Body of pancreas (tissue), 4 donors: ENCODE data around the gene USH2A. TPM values are rescaled to one million over a fixed set of nuclear protein-coding genes. Genes with fewer than 3 reads are reported as not detected.

Source experiments
- ATAC-seq: fragments of 150-250 bp; one replicate; pipeline ENCODE4 v1.9.1; 2016
- DNase-seq, 4 donors: peaks; one replicate each; pipeline ENCODE4 v3.0.0-alpha.2; 2019
- H3K27ac ChIP-seq, 4 donors: fragments of 200-600 bp; sonication (generic); 1 replicate in 3 of 4; 2 replicates in 1 of 4; pipeline versions ENCODE4 v1.5.1 to v1.6.1; 2016 to 2019; ENCODE audit warnings: mild to moderate bottlenecking in 1 of 4, mixed read lengths in 1 of 4, moderate library complexity in 1 of 4
- H3K27me3 ChIP-seq, 2 donors: fragments of 200-600 bp; sonication (generic); one replicate each; pipeline ENCODE4 v1.6.0; 2016; ENCODE audit warnings: mild to moderate bottlenecking in 1 of 2
- H3K36me3 ChIP-seq, 2 donors: fragments of 200-600 bp; sonication (generic); replicated peaks in 1 of 2; 2 replicates each; pipeline ENCODE4 v1.5.1; 2016; ENCODE audit warnings: low read depth in 2 of 2; ENCODE audit not compliant: insufficient read depth in 1 of 2
- H3K4me1 ChIP-seq: fragments of 200-600 bp; sonication (generic); one replicate; pipeline ENCODE4 v1.6.0; 2016
- H3K4me3 ChIP-seq, 2 donors: fragments of 200-600 bp; sonication (generic); 1 replicate in 1 of 2; 2 replicates in 1 of 2; pipeline ENCODE4 v1.5.1; 2016 to 2019
- H3K9me3 ChIP-seq, 3 donors: fragments of 200-600 bp; sonication (generic); 1 replicate in 2 of 3; 2 replicates in 1 of 3; pipeline ENCODE4 v1.5.1; 2016
- POLR2A ChIP-seq, 3 donors: fragments of 450-650 bp; IDR thresholded peaks; one replicate each; pipeline ENCODE4 v1.6.1; 2016; ENCODE audit warnings: antibody characterized with exemption in 3 of 3, mild to moderate bottlenecking in 2 of 3
- WGBS, 2 donors: methylation state at CpG; one replicate each; pipeline ENCODE4 v1.1.5; 2017; 5-methylcytosine and 5-hydroxymethylcytosine counted together
- intact Hi-C: fragments of 100-400 bp; cut with DNase I; formaldehyde crosslinking; loops from one replicate; pipeline ENCODE4 v1.15.1; 2023
- total RNA-seq, 2 donors: library from RNA; depleted of rRNA; stranded (reverse); fragments of >200 nt; gene quantifications; one replicate each; pipeline ENCODE4 v1.1.0, GENCODE V29; 2016
- TF ChIP-seq, protein P1 (sequence below), 7 experiments: fragments of 450-650 bp in 4 of 7; fragments of 200-600 bp in 3 of 7; sonication (generic) in 3 of 7; IDR thresholded peaks; one replicate each; pipeline ENCODE4 v1.5.1; 2016 to 2019; ENCODE audit warnings: antibody characterized with exemption in 7 of 7

The USH2A gene
- total RNA-seq, 2 donors from 2014 or later: 0.26 to 0.33 TPM

DNA sequence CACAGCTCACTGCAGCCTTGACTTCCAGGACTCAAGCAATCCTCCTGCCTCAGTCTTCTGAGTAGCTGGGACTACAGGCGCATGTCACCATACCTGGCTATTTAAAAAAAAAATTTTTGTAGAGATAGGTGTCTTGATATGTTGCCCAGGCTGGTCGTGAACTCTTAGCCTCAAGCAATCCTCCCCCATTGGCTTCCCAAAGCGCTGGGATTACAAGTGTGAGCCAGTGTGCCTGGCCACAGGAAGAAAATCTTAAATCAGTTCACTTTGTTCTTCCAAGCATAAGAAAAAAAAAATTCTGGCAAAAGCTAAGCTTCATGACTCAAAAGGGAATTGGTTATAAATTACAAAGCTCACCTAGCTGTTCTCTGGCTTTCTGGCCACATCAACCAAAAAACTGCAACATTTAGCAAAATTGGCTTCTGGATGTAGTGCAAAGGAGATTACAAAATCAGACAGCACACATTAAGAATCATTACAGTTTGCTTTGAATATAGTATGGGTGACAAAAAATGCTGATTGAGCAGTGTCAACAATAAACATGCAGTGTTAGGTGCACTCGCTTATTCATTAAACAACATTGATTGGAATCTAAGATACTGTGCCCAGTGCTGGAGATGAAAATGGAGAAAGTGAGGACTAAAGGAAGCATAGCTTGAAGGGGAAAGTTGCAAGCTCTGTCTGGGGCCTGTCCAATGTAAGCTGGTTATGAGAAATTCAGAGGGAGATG is 779.5 kb downstream of the USH2A start:
- 76 to 86% methylated on average over 4 of the region's 4 CpGs for WGBS, 2 donors
- intact Hi-C loops: no loop called here
- TF ChIP-seq, protein P1, sequence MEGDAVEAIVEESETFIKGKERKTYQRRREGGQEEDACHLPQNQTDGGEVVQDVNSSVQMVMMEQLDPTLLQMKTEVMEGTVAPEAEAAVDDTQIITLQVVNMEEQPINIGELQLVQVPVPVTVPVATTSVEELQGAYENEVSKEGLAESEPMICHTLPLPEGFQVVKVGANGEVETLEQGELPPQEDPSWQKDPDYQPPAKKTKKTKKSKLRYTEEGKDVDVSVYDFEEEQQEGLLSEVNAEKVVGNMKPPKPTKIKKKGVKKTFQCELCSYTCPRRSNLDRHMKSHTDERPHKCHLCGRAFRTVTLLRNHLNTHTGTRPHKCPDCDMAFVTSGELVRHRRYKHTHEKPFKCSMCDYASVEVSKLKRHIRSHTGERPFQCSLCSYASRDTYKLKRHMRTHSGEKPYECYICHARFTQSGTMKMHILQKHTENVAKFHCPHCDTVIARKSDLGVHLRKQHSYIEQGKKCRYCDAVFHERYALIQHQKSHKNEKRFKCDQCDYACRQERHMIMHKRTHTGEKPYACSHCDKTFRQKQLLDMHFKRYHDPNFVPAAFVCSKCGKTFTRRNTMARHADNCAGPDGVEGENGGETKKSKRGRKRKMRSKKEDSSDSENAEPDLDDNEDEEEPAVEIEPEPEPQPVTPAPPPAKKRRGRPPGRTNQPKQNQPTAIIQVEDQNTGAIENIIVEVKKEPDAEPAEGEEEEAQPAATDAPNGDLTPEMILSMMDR (IDR thresholded peaks at IDR 0.05): no peak
- TF ChIP-seq POLR2A (IDR thresholded peaks at IDR 0.05): no peak
- Histone ChIP-seq H3K9me3 (no peaks in the 10 kb centered on the region), H3K27me3 (no peaks in the 10 kb centered on the region), H3K27ac (no peak overlapping the region), H3K4me1 (no peaks in the 10 kb centered on the region), H3K4me3 (no peak overlapping the region), H3K36me3 (no peaks in the 10 kb centered on the region)
- DNase-seq (no peak), ATAC-seq (no peak)

DNA sequence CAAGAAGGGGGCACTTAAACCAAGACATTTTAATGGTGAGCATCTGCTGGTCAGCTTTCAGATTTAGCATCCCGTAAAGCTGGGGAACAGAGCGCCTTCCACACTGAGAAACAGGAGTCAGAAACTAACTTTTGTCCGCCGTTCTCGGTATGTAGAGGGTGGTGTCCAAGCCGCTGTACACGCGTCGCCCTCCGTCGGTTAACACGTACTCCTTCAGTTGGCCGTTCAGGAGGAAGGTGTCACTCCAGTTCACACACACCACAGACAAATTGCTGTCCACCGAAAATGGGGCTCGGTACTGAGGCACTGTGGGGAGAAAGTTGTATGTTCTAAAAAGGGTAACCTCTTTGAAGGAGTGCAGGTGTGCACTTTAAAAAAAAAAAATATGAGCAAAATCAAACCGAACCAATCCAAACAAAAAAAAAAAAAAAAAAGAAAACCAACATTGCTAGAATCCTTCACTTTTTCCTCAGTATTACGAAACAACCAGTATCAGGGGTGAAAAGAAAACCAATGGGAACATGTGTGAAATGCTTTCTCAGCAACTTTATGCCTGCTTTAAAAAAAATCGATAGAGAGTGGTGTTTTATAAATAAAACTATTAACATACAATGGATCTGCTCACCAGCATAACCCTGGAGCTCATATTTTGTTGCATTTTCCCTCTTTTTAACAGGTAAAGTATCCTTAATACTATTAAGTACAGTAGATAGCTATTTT is 782.7 kb downstream of the USH2A start:
- TF ChIP-seq POLR2A (IDR thresholded peaks at IDR 0.05): no peak
- TF ChIP-seq, protein P1 (IDR thresholded peaks at IDR 0.05): no peak
- DNase-seq: no peak
- Histone ChIP-seq H3K4me3 (no peak overlapping the region), H3K27me3 (no peaks in the 10 kb centered on the region), H3K27ac (no peak overlapping the region), H3K36me3 (no peaks in the 10 kb centered on the region), H3K9me3 (no peaks in the 10 kb centered on the region), H3K4me1 (peaks cover 16% of the 10 kb centered on the region)
- intact Hi-C loops: no loop called here
- 87 to 88% methylated on average over 18 of the region's 18 CpGs for WGBS, 2 donors
- no peak for ATAC-seq

DNA sequence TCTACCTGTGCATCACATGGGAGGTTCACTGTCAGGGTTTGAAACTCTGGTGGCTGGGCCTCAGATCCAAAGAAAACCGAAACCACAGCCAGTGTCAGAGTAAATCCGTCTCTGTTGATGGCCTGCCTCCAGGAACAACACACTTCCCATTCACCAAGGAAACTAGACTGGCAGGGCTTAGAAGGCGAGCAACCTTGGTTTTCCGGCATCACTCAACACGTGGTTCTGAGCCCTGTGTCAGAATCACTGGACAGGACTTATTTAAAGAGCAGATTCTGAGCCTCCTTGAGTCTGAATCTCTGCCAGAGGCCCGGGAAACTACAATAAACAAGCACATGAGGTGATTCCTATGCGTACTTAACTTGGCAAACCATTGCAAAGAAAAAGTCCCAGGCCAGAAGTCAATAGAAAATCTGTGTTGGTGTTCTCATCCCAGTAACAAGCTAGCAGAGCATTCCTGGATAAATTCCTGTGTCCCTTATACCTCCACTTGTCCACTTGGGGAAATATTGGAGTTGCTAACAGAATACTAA is 786.1 kb downstream of the USH2A start:
- WGBS, 2 donors: 16 to 17% methylated on average over 7 of the region's 7 CpGs
- no peaks in the 10 kb centered on the region for H3K27me3 ChIP-seq
- ATAC-seq (peak; percentile 83), DNase-seq (peak; percentile 40 to 76 (median 58))
- intact Hi-C loops: no loop called here
- no peaks in the 10 kb centered on the region for H3K36me3 ChIP-seq
- TF ChIP-seq, protein P1 (IDR thresholded peaks at IDR 0.05): no peak
- no peak for TF ChIP-seq POLR2A (IDR thresholded peaks at IDR 0.05)
- H3K4me1 ChIP-seq: peaks cover 16% of the 10 kb centered on the region
- no peaks in the 10 kb centered on the region for H3K9me3 ChIP-seq
- H3K27ac ChIP-seq: peak overlapping the region in 3 of 4 donors; percentile 4 to 71 (median 58)
- no peak overlapping the region for H3K4me3 ChIP-seq

DNA sequence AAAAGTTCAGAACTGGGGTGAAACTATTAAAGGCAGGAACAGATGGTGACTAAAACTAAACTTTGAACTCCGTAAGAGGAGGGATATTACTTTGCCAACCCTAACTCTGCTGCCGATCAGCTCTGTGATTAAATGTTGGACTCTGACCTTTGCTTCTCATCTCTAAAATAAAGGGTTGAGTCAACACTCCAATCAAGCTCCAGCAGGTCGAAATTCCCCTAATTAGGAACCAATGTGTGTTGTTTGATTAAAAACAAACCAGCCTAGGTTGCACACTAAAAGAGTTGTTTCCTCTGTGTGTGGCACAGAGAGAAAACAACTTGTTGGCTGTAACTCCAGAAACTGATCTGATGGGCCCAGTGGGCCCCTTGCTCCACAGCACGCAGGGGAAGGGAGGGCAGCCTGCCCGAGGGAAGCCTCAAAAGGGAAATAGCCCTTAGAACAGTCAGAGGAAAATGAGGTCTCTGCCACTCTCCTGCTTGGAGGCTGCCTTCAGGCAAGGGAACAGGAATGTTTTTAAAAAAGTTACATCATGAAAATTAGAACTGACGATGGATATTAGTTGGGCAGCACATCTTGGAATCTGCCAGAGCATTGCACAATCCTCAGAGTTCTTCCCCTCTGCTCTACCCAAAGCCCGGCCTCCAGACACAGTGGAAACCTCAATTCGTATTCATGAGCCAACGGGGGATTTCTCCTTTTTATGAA is 786.8 kb downstream of the USH2A start:
- Histone ChIP-seq H3K9me3 (no peaks in the 10 kb centered on the region), H3K27me3 (no peaks in the 10 kb centered on the region), H3K36me3 (no peaks in the 10 kb centered on the region), H3K27ac (peak overlapping the region in 3 of 4 donors; percentile 4 to 71 (median 58)), H3K4me3 (no peak overlapping the region), H3K4me1 (peaks cover 16% of the 10 kb centered on the region)
- 40 to 41% methylated on average over 9 of the region's 9 CpGs for WGBS, 2 donors
- intact Hi-C loops: no loop called here
- ATAC-seq (peak; percentile 43), DNase-seq (peak in 1 of 4 donors; percentile 13)
- no peak for TF ChIP-seq POLR2A (IDR thresholded peaks at IDR 0.05)
- TF ChIP-seq, protein P1 (IDR thresholded peaks at IDR 0.05): no peak
